Measurements from ENCODE around the gene GUCA1A.
"Not testable (repeated sequence)": the region's sequence is repeated elsewhere in the genome, so short reads cannot be mapped to it uniquely, and the experiment has no call there.

GUCA1A gene

GRCh38 chr6:42147138-42147562, 26.0 kb upstream of the GUCA1A start:
- DNase-seq (ENCODE audit: low read depth) = no peak

- DNase-seq (ENCODE audit: low read depth) = no peak
Measured at GRCh38 chr6:42148058-42148457, 25.1 kb upstream of the GUCA1A start.

GRCh38 chr6:42150254-42150653, 22.9 kb upstream of the GUCA1A start:
- no peak for DNase-seq (ENCODE audit: low read depth)

GRCh38 chr6:42152024-42152423, 21.1 kb upstream of the GUCA1A start:
- no peak for DNase-seq (ENCODE audit: low read depth)

GRCh38 chr6:42152528-42153213, 20.5 kb upstream of the GUCA1A start:
- not testable (repeated sequence) for DNase-seq (ENCODE audit: low read depth)

GRCh38 chr6:42153921-42154320, 19.2 kb upstream of the GUCA1A start:
- DNase-seq (ENCODE audit: low read depth) = no peak

GRCh38 chr6:42154461-42155209, 18.5 kb upstream of the GUCA1A start:
- DNase-seq (ENCODE audit: low read depth) = no peak

- DNase-seq (ENCODE audit: low read depth) = no peak
Measured at GRCh38 chr6:42155293-42155692, 17.9 kb upstream of the GUCA1A start.

GRCh38 chr6:42156638-42157037, 16.5 kb upstream of the GUCA1A start:
- no peak for DNase-seq (ENCODE audit: low read depth)

GRCh38 chr6:42158011-42158410, 15.2 kb upstream of the GUCA1A start:
- peak; percentile 23 for DNase-seq (ENCODE audit: low read depth)

- DNase-seq (ENCODE audit: low read depth) = no peak
Measured at GRCh38 chr6:42158631-42159030, 14.5 kb upstream of the GUCA1A start.

GRCh38 chr6:42159431-42160024, 13.6 kb upstream of the GUCA1A start:
- no peak for DNase-seq (ENCODE audit: low read depth)

- no peak for DNase-seq (ENCODE audit: low read depth)
Measured at GRCh38 chr6:42162384-42162783, 10.8 kb upstream of the GUCA1A start.

GRCh38 chr6:42162812-42163211, 10.4 kb upstream of the GUCA1A start:
- DNase-seq (ENCODE audit: low read depth) = no peak

GRCh38 chr6:42163981-42164380, 9.2 kb upstream of the GUCA1A start:
- DNase-seq (ENCODE audit: low read depth) = no peak

- peak; percentile 23 for DNase-seq (ENCODE audit: low read depth)
Measured at GRCh38 chr6:42165016-42165415, 8.1 kb upstream of the GUCA1A start.

GRCh38 chr6:42166444-42167141, 6.6 kb upstream of the GUCA1A start:
- DNase-seq (ENCODE audit: low read depth) = peak; percentile 77

GRCh38 chr6:42168650-42169049, 4.5 kb upstream of the GUCA1A start:
- no peak for DNase-seq (ENCODE audit: low read depth)

GRCh38 chr6:42169780-42170179, 3.4 kb upstream of the GUCA1A start:
- not testable (repeated sequence) for DNase-seq (ENCODE audit: low read depth)

GRCh38 chr6:42171813-42172581, 1.2 kb upstream of the GUCA1A start:
- no peak for DNase-seq (ENCODE audit: low read depth)

GRCh38 chr6:42175860-42176259, 2.7 kb downstream of the GUCA1A start:
- peak; percentile 29 for DNase-seq (ENCODE audit: low read depth)

- no peak for DNase-seq (ENCODE audit: low read depth)
Measured at GRCh38 chr6:42176981-42177380, 3.8 kb downstream of the GUCA1A start.
